ENCODE measurements around the gene ITPRIPL1. TPM values are rescaled to one million over a fixed set of nuclear protein-coding genes. Genes with fewer than 3 reads are reported as not detected.

ITPRIPL1 gene
- total RNA-seq, 1 donor from 2014 or later, result 3.4 TPM

Other genes with a start within 250 kb of the ITPRIPL1 start
- gene ADRA2B, start 208.7 kb upstream of the ITPRIPL1 start, total RNA-seq, result not detected
- gene ASTL, start 186.8 kb upstream of the ITPRIPL1 start, total RNA-seq, result not detected
- 4.2 TPM for gene DUSP2, start 179.9 kb upstream of the ITPRIPL1 start, total RNA-seq
- 115 TPM for gene STARD7, start 116.5 kb upstream of the ITPRIPL1 start, total RNA-seq
- gene TMEM127, start 59.3 kb upstream of the ITPRIPL1 start, total RNA-seq, result 16.0 TPM
- gene CIAO1, start 59.1 kb upstream of the ITPRIPL1 start, total RNA-seq, result 56.3 TPM
- gene SNRNP200, start 19.8 kb upstream of the ITPRIPL1 start, total RNA-seq, result 62.9 TPM
- 3.7 TPM for gene NCAPH, start 10.4 kb downstream of the ITPRIPL1 start, total RNA-seq
- gene NEURL3, start 180.0 kb downstream of the ITPRIPL1 start, total RNA-seq, result not detected
- 2.2 TPM for gene ARID5A, start 211.4 kb downstream of the ITPRIPL1 start, total RNA-seq